ENCODE results near the gene HOXA13. TPM values are rescaled to one million over a fixed set of nuclear protein-coding genes. Genes with fewer than 3 reads are reported as not detected.

HOXA13 gene
- polyA plus RNA-seq, 1 donor (not counting 4 experiments of a cell fraction or from before 2014, with no cell fraction given): not detected

DNA sequence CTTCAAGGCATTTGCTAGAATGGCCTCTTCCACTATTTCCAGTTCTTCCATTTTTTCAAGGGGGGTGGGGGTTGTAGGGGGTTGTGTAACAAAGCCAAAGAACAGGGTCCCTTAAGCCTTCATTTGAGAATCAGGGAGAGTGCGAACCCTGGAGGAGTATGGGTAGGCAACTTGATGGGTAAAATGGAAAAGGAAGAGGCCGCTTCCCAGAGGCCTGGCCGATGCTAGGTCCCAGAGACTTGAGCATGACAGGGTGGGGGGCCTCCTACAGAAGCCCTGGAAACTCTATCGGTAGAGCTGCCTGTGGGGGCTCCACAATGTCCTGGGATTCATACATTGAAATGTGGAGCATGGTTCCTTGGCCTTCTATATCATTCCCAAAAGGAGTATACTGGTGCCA lies 9.1 kb upstream of the HOXA13 start:
- no peaks in the 10 kb centered on the region for H3K9me3 ChIP-seq (ENCODE audit: control insufficient read depth, low read depth, low read length)
- H2AFZ ChIP-seq (ENCODE audit: control insufficient read depth, low read length): no peak overlapping the region
- FAIRE-seq (no peak), DNase-seq (ENCODE audit: low read depth, low spot score) (no peak)
- H3K27ac ChIP-seq (ENCODE audit: control insufficient read depth, insufficient read depth, low read length): no peak overlapping the region
- H3K79me2 ChIP-seq (ENCODE audit: control insufficient read depth, insufficient read depth, low read length): no peaks in the 10 kb centered on the region
- H3K9ac ChIP-seq (ENCODE audit: control insufficient read depth, extremely low read depth, insufficient read depth, low read length): no peak overlapping the region
- H3K36me3 ChIP-seq (ENCODE audit: control insufficient read depth in 2 of 2, extremely low read depth in 1 of 2, insufficient read depth in 2 of 2, low read length in 2 of 2): no peaks in the 10 kb centered on the region
- dilution Hi-C loops (cut with MboI; ENCODE audit: extremely low pct_ligation_motif_present, low sequenced_read_pairs): loop anchor here (25.0 kb wide), 1 partner anchor 378 kb away; no protein-coding TSS in a partner anchor
- H3K4me2 ChIP-seq (ENCODE audit: control insufficient read depth, extremely low read depth, insufficient read depth, low read depth, low read length): no peak overlapping the region
- H3K4me1 ChIP-seq (ENCODE audit: control insufficient read depth, extremely low read depth, insufficient read depth, low read length): peaks cover 5% of the 10 kb centered on the region
- peaks cover 18% of the 10 kb centered on the region for H4K20me1 ChIP-seq (ENCODE audit: control insufficient read depth, extremely low read depth, insufficient read depth, low read length)
- peaks cover 93% of the 10 kb centered on the region for H3K27me3 ChIP-seq (ENCODE audit: control insufficient read depth, extremely low read depth, insufficient read depth, low read length)
- no peak overlapping the region for H3K4me3 ChIP-seq (ENCODE audit: control insufficient read depth in 2 of 3, extremely low read depth in 1 of 3, insufficient read depth in 2 of 3, low read depth in 1 of 3, low read length in 3 of 3)
- no peaks in the 10 kb centered on the region for H3K9me1 ChIP-seq (ENCODE audit: control insufficient read depth, extremely low read depth, insufficient read depth, low read length)
- no peak for TF ChIP-seq EZH2 (IDR thresholded peaks at IDR 0.05; ENCODE audit: low read length)
- TF ChIP-seq, protein P1, sequence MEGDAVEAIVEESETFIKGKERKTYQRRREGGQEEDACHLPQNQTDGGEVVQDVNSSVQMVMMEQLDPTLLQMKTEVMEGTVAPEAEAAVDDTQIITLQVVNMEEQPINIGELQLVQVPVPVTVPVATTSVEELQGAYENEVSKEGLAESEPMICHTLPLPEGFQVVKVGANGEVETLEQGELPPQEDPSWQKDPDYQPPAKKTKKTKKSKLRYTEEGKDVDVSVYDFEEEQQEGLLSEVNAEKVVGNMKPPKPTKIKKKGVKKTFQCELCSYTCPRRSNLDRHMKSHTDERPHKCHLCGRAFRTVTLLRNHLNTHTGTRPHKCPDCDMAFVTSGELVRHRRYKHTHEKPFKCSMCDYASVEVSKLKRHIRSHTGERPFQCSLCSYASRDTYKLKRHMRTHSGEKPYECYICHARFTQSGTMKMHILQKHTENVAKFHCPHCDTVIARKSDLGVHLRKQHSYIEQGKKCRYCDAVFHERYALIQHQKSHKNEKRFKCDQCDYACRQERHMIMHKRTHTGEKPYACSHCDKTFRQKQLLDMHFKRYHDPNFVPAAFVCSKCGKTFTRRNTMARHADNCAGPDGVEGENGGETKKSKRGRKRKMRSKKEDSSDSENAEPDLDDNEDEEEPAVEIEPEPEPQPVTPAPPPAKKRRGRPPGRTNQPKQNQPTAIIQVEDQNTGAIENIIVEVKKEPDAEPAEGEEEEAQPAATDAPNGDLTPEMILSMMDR (optimal IDR thresholded peaks at IDR 0.05 in 1 of 3, IDR thresholded peaks at IDR 0.05 in 1 of 3, conservative IDR thresholded peaks at IDR 0.05 in 1 of 3; ENCODE audit: extremely low read depth in 1 of 3, insufficient read depth in 2 of 3, low read length in 3 of 3): no peak

DNA sequence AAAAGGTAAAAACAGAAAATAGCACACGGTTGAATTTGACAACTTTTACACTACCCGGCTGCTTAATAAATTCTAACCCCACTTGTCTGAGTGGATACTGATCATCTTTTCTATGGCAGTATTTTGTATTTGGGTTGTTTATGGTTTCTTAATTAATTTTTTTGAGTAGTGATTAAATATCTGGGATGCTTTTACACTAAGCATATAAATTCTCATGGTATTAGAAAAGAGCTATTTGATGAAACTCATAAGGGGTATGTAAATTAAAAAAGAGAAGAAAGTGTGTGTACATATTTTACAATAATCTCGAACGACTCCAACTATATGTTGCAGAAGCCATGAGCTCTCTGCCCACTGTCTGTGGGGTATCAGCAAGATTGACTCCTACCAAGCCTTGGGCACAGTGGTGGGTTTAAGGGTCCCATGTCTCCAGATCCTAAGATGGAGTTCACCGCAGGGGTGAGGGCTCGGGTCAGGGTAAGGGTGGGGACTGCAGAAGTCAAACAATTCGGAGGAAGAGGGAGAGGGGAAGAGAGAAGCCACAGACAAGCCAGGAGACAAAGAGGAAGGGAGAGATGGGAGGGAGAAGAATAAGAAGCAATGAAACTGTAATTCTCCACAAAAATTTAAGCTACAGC lies 7.6 kb upstream of the HOXA13 start:
- Histone ChIP-seq H3K36me3 (ENCODE audit: control insufficient read depth in 2 of 2, extremely low read depth in 1 of 2, insufficient read depth in 2 of 2, low read length in 2 of 2) (no peaks in the 10 kb centered on the region), H3K9me1 (ENCODE audit: control insufficient read depth, extremely low read depth, insufficient read depth, low read length) (no peaks in the 10 kb centered on the region), H3K4me3 (ENCODE audit: control insufficient read depth in 2 of 3, extremely low read depth in 1 of 3, insufficient read depth in 2 of 3, low read depth in 1 of 3, low read length in 3 of 3) (no peak overlapping the region), H2AFZ (ENCODE audit: control insufficient read depth, low read length) (no peak overlapping the region), H3K9me3 (ENCODE audit: control insufficient read depth, low read depth, low read length) (no peaks in the 10 kb centered on the region), H3K27me3 (ENCODE audit: control insufficient read depth, extremely low read depth, insufficient read depth, low read length) (peaks cover 93% of the 10 kb centered on the region), H3K4me2 (ENCODE audit: control insufficient read depth, extremely low read depth, insufficient read depth, low read depth, low read length) (no peak overlapping the region), H3K9ac (ENCODE audit: control insufficient read depth, extremely low read depth, insufficient read depth, low read length) (no peak overlapping the region), H3K27ac (ENCODE audit: control insufficient read depth, insufficient read depth, low read length) (no peak overlapping the region), H4K20me1 (ENCODE audit: control insufficient read depth, extremely low read depth, insufficient read depth, low read length) (peaks cover 16% of the 10 kb centered on the region), H3K4me1 (ENCODE audit: control insufficient read depth, extremely low read depth, insufficient read depth, low read length) (peaks cover 5% of the 10 kb centered on the region), H3K79me2 (ENCODE audit: control insufficient read depth, insufficient read depth, low read length) (no peaks in the 10 kb centered on the region)
- dilution Hi-C loops (cut with MboI; ENCODE audit: extremely low pct_ligation_motif_present, low sequenced_read_pairs): loop anchor here (25.0 kb wide), 1 partner anchor 380 kb away; no protein-coding TSS in a partner anchor
- DNase-seq (ENCODE audit: low read depth, low spot score): no peak
- TF ChIP-seq, protein P1 (optimal IDR thresholded peaks at IDR 0.05 in 1 of 3, IDR thresholded peaks at IDR 0.05 in 1 of 3, conservative IDR thresholded peaks at IDR 0.05 in 1 of 3; ENCODE audit: extremely low read depth in 1 of 3, insufficient read depth in 2 of 3, low read length in 3 of 3): no peak
- no peak for FAIRE-seq

All from keratinocyte (primary cell).